Adrenal gland (tissue), 5 donors: ENCODE results near the gene ATP6V0D1.

Source experiments
- POLR2A ChIP-seq, 2 donors: fragments of 450-650 bp; IDR thresholded peaks; one replicate each; pipeline ENCODE4 v1.6.1; 2017; ENCODE audit warnings: antibody characterized with exemption in 2 of 2, mild to moderate bottlenecking in 2 of 2, moderate library complexity in 1 of 2
- TF ChIP-seq, protein P1 (sequence below), 6 experiments: fragments of 450-650 bp in 4 of 6; fragments of 200-600 bp in 2 of 6; sonication (generic) in 1 of 6; IDR thresholded peaks; 1 replicate in 5 of 6; 2 replicates in 1 of 6; pipeline versions ENCODE4 v1.5.1 to v1.8.0; 2016 to 2021; ENCODE audit warnings: antibody characterized with exemption in 6 of 6, mild to moderate bottlenecking in 2 of 6, moderate library complexity in 1 of 6
- donor health status: DM: no; HTN: no; CAD: no.

DNA sequence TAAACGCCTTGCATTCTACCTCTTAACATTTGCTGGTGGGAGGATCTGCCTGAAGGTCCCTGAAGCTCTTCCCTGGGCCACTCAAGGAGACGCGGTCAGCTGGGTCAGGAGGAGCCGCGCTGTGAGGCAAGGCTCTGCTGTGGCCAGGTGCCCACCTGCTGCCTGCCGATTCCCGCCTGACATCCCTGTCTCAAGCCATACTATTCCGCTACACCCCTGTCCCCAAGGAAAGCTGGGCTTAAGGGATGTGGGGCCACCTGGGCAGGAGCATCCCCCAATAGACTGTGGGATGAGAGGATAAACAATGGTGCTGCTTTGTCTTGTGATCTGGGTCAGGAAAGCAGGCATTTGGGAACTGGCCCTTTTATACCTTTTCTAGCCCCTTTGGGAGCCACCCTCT, 92.8 kb downstream of the ATP6V0D1 start:
- no peak for TF ChIP-seq POLR2A (IDR thresholded peaks at IDR 0.05)
- TF ChIP-seq, protein P1, sequence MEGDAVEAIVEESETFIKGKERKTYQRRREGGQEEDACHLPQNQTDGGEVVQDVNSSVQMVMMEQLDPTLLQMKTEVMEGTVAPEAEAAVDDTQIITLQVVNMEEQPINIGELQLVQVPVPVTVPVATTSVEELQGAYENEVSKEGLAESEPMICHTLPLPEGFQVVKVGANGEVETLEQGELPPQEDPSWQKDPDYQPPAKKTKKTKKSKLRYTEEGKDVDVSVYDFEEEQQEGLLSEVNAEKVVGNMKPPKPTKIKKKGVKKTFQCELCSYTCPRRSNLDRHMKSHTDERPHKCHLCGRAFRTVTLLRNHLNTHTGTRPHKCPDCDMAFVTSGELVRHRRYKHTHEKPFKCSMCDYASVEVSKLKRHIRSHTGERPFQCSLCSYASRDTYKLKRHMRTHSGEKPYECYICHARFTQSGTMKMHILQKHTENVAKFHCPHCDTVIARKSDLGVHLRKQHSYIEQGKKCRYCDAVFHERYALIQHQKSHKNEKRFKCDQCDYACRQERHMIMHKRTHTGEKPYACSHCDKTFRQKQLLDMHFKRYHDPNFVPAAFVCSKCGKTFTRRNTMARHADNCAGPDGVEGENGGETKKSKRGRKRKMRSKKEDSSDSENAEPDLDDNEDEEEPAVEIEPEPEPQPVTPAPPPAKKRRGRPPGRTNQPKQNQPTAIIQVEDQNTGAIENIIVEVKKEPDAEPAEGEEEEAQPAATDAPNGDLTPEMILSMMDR (IDR thresholded peaks at IDR 0.05), result no peak
